Fibroblast of lung (primary cell): Measurements from ENCODE around the gene PALLD.

ENCODE experiments used
- EZH2 ChIP-seq: IDR thresholded peaks from 2 replicates; pipeline ENCODE4 v1.5.1; 2012; ENCODE audit warnings: low read length, control low read depth, mild to moderate bottlenecking; ENCODE audit errors: missing control alignments
- TF ChIP-seq, protein P1 (sequence below), 2 donors: IDR thresholded peaks in 1 of 2; conservative IDR thresholded peaks in 1 of 2; 1 replicate in 1 of 2; 2 replicates in 1 of 2; pipeline ENCODE4 v1.5.1; 2011 to 2012; ENCODE audit warnings: low read length in 2 of 2, control low read depth in 1 of 2, inconsistent platforms in 1 of 2, low read depth in 1 of 2, mild to moderate bottlenecking in 1 of 2

DNA sequence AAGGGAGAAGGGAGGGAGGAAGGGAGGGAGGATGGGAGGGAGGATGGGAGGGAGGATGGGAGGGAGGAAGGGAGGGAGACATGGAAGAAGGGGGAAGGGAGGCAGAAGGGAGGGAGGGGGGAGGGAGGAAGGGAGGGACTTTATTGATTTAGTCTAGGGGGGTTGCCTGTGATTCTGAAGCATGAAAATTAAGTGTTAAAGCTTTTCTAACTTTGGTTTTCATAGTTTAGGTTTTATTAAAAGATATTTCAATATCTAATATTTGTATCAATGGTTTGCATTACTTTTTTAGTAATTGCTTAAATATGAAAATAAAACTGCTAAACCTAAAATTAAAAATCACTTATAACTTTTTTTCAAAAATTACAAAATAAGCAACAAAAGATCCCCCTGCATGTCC is 2.4 kb downstream of the PALLD start:
- TF ChIP-seq, protein P1, sequence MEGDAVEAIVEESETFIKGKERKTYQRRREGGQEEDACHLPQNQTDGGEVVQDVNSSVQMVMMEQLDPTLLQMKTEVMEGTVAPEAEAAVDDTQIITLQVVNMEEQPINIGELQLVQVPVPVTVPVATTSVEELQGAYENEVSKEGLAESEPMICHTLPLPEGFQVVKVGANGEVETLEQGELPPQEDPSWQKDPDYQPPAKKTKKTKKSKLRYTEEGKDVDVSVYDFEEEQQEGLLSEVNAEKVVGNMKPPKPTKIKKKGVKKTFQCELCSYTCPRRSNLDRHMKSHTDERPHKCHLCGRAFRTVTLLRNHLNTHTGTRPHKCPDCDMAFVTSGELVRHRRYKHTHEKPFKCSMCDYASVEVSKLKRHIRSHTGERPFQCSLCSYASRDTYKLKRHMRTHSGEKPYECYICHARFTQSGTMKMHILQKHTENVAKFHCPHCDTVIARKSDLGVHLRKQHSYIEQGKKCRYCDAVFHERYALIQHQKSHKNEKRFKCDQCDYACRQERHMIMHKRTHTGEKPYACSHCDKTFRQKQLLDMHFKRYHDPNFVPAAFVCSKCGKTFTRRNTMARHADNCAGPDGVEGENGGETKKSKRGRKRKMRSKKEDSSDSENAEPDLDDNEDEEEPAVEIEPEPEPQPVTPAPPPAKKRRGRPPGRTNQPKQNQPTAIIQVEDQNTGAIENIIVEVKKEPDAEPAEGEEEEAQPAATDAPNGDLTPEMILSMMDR (conservative IDR thresholded peaks at IDR 0.05 in 1 of 2, IDR thresholded peaks at IDR 0.05 in 1 of 2; ENCODE audit: low read depth in 1 of 2, low read length in 2 of 2): no peak
- TF ChIP-seq EZH2: no peak
